Loucy (cell line): ENCODE results near the gene INAFM2.
A peak's percentile ranks its signal among the peaks of the same experiment; 100 is the strongest.

ENCODE experiments used
- H2AFZ ChIP-seq: fragments of 200-600 bp; sonication (generic); 2 replicates; pipeline ENCODE4 v1.6.0; 2016; ENCODE audit warnings: antibody characterized with exemption, mild to moderate bottlenecking, low read length, moderate library complexity
- H3F3A ChIP-seq: fragments of 200-600 bp; 2 replicates; pipeline ENCODE4 v1.6.0; 2016; ENCODE audit warnings: antibody characterized with exemption, low read depth, mild to moderate bottlenecking
- H3K27me3 ChIP-seq: fragments of 200-600 bp; sonication (generic); 2 replicates; pipeline ENCODE4 v1.6.1; 2014; ENCODE audit warnings: low read length, mild to moderate bottlenecking; ENCODE audit not compliant: insufficient read depth, poor library complexity, severe bottlenecking
- H3K36me3 ChIP-seq: fragments of 200-600 bp; sonication (generic); 2 replicates; pipeline ENCODE4 v1.6.1; 2016; ENCODE audit warnings: low read length; ENCODE audit not compliant: insufficient read depth
- H3K4me1 ChIP-seq: fragments of 200-600 bp; sonication (generic); 2 replicates; pipeline ENCODE4 v1.5.1; 2014; ENCODE audit warnings: low read length, mild to moderate bottlenecking; ENCODE audit not compliant: insufficient read depth, poor library complexity, severe bottlenecking
- H3K4me2 ChIP-seq: fragments of 200-600 bp; sonication (generic); 2 replicates; pipeline ENCODE4 v1.6.0; 2014; ENCODE audit warnings: antibody characterized with exemption, low read length, low read depth, mild to moderate bottlenecking; ENCODE audit not compliant: poor library complexity, severe bottlenecking
- H3K4me3 ChIP-seq: fragments of 200-600 bp; sonication (generic); 2 replicates; pipeline ENCODE4 v1.5.1; 2014; ENCODE audit warnings: low read length, mild to moderate bottlenecking, mixed read lengths; ENCODE audit not compliant: poor library complexity, severe bottlenecking
- H3K79me2 ChIP-seq: fragments of 200-600 bp; sonication (generic); 2 replicates; pipeline ENCODE4 v1.6.1; 2014; ENCODE audit warnings: low read length; ENCODE audit not compliant: insufficient read depth
- H3K9ac ChIP-seq: fragments of 200-600 bp; sonication (generic); 2 replicates; pipeline ENCODE4 v1.6.0; 2014; ENCODE audit warnings: mild to moderate bottlenecking, low read depth, low read length, moderate library complexity; ENCODE audit not compliant: poor library complexity, severe bottlenecking
- H3K9me2 ChIP-seq: fragments of 200-600 bp; sonication (generic); replicated peaks from 2 replicates; pipeline ENCODE4 v1.6.1; 2016; ENCODE audit warnings: low read depth, low read length, mixed read lengths
- H3K9me3 ChIP-seq: fragments of 200-600 bp; sonication (generic); 2 replicates; pipeline ENCODE4 v1.6.1; 2014; ENCODE audit warnings: mild to moderate bottlenecking, antibody characterized with exemption, low read length, low read depth; ENCODE audit not compliant: insufficient read depth
- H4K20me1 ChIP-seq: fragments of 200-600 bp; sonication (generic); 2 replicates; pipeline ENCODE4 v1.6.0; 2014; ENCODE audit warnings: antibody characterized with exemption, low read length, mild to moderate bottlenecking; ENCODE audit not compliant: insufficient read depth, poor library complexity, severe bottlenecking
- EZH2phosphoT487 ChIP-seq: fragments of 200-600 bp; IDR thresholded peaks from 2 replicates; pipeline ENCODE4 v1.6.1; 2018; ENCODE audit warnings: antibody characterized with exemption, mild to moderate bottlenecking, moderate library complexity, borderline replicate concordance
- TF ChIP-seq, protein P1 (sequence below): fragments of 200-600 bp; sonication (generic); conservative IDR thresholded peaks from 2 replicates; pipeline ENCODE4 v1.5.1; 2014; ENCODE audit warnings: mild to moderate bottlenecking, antibody characterized with exemption, low read length

INAFM2 gene

DNA sequence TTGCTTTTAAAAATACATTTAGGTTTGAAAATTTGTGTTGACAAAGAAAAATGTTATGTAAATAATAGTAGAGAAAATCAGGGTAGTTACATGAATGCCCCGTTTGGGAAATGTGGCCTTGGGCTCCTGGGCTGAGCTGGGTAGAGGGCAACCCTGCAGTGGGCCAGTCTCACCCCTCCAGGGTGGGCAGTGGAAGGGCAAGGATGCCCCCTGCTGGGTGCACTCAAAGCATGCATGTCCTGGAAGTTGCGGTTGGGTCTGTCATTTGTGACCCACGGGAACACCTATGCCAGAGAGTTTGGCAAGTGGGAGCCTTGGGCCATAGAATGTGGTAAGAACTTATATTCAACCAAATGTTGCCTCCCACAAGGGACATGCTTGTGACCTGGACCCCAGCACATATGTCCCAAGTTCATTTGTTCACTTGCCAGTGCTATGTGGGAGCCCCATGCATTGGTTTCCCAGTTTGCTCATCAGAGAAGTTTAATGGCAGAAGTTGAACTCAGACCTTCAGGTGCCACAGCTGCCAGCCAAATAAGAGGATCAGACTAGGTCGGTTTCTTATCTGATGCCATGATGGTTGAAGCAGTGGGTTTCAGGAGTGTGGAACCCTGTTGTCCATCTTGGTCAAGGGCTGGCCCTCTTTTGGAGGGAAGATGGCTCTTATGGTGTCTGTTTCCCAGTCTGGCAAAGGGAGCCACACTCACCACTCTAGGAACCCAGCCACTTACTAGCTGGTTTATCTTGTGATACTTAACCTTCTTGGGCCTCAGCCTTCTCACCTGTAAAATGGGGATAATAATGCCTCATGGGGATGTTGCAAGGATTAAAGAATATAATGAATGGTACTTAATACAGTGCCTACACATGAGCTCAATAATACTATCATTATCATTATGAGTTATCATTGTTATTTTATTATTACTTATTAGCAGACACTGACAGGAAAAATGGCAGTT is 13.2 kb upstream of the INAFM2 start:
- TF ChIP-seq, protein P1, sequence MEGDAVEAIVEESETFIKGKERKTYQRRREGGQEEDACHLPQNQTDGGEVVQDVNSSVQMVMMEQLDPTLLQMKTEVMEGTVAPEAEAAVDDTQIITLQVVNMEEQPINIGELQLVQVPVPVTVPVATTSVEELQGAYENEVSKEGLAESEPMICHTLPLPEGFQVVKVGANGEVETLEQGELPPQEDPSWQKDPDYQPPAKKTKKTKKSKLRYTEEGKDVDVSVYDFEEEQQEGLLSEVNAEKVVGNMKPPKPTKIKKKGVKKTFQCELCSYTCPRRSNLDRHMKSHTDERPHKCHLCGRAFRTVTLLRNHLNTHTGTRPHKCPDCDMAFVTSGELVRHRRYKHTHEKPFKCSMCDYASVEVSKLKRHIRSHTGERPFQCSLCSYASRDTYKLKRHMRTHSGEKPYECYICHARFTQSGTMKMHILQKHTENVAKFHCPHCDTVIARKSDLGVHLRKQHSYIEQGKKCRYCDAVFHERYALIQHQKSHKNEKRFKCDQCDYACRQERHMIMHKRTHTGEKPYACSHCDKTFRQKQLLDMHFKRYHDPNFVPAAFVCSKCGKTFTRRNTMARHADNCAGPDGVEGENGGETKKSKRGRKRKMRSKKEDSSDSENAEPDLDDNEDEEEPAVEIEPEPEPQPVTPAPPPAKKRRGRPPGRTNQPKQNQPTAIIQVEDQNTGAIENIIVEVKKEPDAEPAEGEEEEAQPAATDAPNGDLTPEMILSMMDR = peak; percentile 94
- no peak for TF ChIP-seq EZH2phosphoT487
- no peak overlapping the region for H3K4me3 ChIP-seq
- no peaks in the 10 kb centered on the region for H3K9me3 ChIP-seq
- H3K4me2 ChIP-seq = peak overlapping the region; percentile 97
- H3K9me2 ChIP-seq = no peaks in the 10 kb centered on the region
- no peaks in the 10 kb centered on the region for H4K20me1 ChIP-seq
- peaks cover 26% of the 10 kb centered on the region for H3K79me2 ChIP-seq
- no peaks in the 10 kb centered on the region for H3K27me3 ChIP-seq
- H3K9ac ChIP-seq = peak overlapping the region; percentile 98
- no peak overlapping the region for H2AFZ ChIP-seq
- H3K36me3 ChIP-seq = no peaks in the 10 kb centered on the region
- H3F3A ChIP-seq = no peaks in the 10 kb centered on the region
- peaks cover 61% of the 10 kb centered on the region for H3K4me1 ChIP-seq

DNA sequence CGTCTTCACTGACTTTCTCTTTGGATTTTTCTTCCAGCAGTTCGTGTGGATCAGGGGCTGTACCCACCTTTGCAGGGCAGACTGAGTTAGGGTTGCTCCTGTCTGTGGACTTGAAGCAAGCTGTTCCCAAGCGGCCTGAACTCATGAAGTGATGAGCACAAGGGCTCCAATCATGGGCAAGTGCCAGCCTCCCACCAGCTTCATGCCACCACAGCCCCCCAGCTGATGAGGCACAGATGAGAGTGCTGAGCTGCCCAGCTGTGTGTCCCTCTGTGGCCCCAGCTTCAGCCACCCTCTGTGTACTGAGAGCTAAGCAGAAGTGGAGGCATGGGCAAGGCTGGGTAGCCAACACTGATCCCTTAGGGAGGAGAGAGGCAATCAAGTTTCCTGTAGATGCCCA is 12.5 kb upstream of the INAFM2 start:
- Histone ChIP-seq H4K20me1 (no peaks in the 10 kb centered on the region), H3F3A (no peaks in the 10 kb centered on the region), H3K9me2 (no peaks in the 10 kb centered on the region), H3K4me3 (no peak overlapping the region), H3K9ac (no peak overlapping the region), H3K79me2 (peaks cover 19% of the 10 kb centered on the region), H2AFZ (no peak overlapping the region), H3K4me1 (peaks cover 54% of the 10 kb centered on the region), H3K27me3 (no peaks in the 10 kb centered on the region), H3K4me2 (no peak overlapping the region), H3K9me3 (no peaks in the 10 kb centered on the region), H3K36me3 (no peaks in the 10 kb centered on the region)
- TF ChIP-seq, protein P1 = no peak
- TF ChIP-seq EZH2phosphoT487 = no peak

DNA sequence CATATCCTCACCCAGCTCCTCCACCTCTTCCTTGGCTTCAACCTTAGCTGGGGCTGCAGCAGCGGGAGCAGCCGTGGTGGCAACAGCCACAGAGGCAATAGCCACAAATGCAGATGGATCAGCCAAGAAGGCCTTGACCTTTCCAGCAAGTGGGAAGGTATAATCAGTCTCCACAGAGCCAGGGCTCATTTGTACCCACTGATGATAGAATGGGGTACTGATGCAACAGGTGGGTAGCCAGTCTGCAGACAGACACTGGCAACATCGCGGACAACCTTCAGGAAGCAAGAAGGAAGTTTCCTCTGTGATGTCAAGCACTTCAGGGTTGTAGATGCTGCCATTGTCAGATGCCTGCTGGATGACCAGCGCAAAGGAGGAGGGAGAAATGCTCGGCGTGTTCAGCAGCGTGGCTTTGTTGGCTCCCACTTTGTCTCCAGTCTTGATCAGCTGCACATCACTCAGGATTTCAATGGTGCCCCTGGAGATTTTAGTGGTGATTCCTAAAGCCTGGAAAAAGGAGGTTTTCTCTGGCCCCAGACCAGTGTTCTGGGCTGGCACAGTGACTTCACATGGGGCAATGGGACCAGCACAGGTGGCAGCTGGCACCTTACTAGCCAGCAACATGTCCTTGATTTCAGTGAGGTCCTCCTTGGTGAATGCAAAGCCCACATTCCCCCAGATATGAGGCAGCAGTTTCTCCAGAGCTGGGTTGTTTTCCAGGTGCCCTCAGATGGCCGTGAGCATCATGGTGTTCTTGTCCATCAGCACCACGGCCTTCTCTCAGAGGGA is 10.9 kb upstream of the INAFM2 start:
- no peaks in the 10 kb centered on the region for H3K36me3 ChIP-seq
- peaks cover 39% of the 10 kb centered on the region for H3K4me1 ChIP-seq
- no peaks in the 10 kb centered on the region for H4K20me1 ChIP-seq
- no peaks in the 10 kb centered on the region for H3K9me2 ChIP-seq
- no peak overlapping the region for H2AFZ ChIP-seq
- no peaks in the 10 kb centered on the region for H3F3A ChIP-seq
- H3K4me3 ChIP-seq = no peak overlapping the region
- H3K9ac ChIP-seq = no peak overlapping the region
- no peaks in the 10 kb centered on the region for H3K27me3 ChIP-seq
- H3K9me3 ChIP-seq = no peaks in the 10 kb centered on the region
- no peak overlapping the region for H3K4me2 ChIP-seq
- peaks cover 4% of the 10 kb centered on the region; the same call in 1 of the 2 replicates for H3K79me2 ChIP-seq
- TF ChIP-seq, protein P1 = no peak
- TF ChIP-seq EZH2phosphoT487 = no peak
